ENCODE data around the gene SECISBP2.

DNA sequence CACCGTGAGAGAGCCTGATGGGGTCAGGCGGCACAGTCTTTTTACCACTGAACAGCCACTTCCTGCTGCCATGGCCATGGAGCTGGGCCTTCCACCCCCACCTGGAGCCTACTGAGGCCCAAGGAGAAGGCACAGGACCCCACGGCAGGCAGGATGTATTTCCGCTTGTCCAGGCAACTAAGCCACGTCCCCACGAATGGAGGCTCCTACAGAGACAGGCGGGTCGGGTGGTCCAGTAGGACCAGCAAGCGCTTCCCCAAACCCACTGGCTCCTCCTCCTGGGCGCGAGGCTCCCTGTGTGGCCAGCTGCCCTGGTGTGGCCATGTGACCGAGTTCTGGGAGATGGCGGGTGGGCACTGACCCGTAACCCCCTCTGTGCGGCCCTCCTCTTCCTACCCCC lies 66.5 kb downstream of the SECISBP2 start:
- TF ChIP-seq, protein P1, sequence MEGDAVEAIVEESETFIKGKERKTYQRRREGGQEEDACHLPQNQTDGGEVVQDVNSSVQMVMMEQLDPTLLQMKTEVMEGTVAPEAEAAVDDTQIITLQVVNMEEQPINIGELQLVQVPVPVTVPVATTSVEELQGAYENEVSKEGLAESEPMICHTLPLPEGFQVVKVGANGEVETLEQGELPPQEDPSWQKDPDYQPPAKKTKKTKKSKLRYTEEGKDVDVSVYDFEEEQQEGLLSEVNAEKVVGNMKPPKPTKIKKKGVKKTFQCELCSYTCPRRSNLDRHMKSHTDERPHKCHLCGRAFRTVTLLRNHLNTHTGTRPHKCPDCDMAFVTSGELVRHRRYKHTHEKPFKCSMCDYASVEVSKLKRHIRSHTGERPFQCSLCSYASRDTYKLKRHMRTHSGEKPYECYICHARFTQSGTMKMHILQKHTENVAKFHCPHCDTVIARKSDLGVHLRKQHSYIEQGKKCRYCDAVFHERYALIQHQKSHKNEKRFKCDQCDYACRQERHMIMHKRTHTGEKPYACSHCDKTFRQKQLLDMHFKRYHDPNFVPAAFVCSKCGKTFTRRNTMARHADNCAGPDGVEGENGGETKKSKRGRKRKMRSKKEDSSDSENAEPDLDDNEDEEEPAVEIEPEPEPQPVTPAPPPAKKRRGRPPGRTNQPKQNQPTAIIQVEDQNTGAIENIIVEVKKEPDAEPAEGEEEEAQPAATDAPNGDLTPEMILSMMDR (IDR thresholded peaks at IDR 0.05): no peak
- TF ChIP-seq EZH2 (IDR thresholded peaks at IDR 0.05; ENCODE audit: borderline replicate concordance, insufficient read depth, low read depth, low read length, poor library complexity, severe bottlenecking): no peak
